GM20000 (cell line): Measurements from ENCODE around the gene MYO18B.

ENCODE experiments used
- DNase-seq: peaks from one replicate; pipeline ENCODE4 v3.0.0; 2012; ENCODE audit warnings: low spot score
- CTCF ChIP-seq: IDR thresholded peaks from 2 replicates; pipeline ENCODE4 v1.5.1; 2012; ENCODE audit warnings: mild to moderate bottlenecking, control low read depth; ENCODE audit errors: extremely low read depth, missing control alignments

MYO18B gene

DNA sequence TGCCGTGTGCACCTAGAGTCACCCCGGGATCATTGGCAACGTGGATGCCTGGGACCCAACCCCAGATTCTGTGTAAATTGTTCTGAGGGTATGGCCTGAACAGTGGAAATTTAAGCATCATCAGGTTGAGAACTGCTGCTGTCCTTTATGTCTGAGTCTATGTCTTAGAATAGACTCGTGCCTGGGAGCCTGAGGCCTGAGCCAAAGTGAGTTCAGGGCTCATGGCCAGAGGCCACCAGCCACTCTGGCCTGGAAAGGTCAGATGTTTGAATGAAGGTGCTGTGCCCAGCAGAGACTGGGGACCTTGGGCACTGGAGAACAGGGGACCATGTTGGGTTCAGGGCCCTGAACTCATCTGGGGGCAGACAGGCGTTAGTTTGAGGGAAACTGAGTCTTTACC, 91.1 kb downstream of the MYO18B start:
- DNase-seq = no peak
- TF ChIP-seq CTCF = no peak

- no peak for TF ChIP-seq CTCF
- DNase-seq = no peak
These were observed 91.7 kb downstream of the MYO18B start for GRCh38 chr22:25833676-25834075.

- DNase-seq = no peak
- no peak for TF ChIP-seq CTCF
These were observed 92.5 kb downstream of the MYO18B start for GRCh38 chr22:25834490-25834889.

- no peak for TF ChIP-seq CTCF
- DNase-seq = no peak
These were observed 93.4 kb downstream of the MYO18B start for GRCh38 chr22:25835348-25835747.

DNA sequence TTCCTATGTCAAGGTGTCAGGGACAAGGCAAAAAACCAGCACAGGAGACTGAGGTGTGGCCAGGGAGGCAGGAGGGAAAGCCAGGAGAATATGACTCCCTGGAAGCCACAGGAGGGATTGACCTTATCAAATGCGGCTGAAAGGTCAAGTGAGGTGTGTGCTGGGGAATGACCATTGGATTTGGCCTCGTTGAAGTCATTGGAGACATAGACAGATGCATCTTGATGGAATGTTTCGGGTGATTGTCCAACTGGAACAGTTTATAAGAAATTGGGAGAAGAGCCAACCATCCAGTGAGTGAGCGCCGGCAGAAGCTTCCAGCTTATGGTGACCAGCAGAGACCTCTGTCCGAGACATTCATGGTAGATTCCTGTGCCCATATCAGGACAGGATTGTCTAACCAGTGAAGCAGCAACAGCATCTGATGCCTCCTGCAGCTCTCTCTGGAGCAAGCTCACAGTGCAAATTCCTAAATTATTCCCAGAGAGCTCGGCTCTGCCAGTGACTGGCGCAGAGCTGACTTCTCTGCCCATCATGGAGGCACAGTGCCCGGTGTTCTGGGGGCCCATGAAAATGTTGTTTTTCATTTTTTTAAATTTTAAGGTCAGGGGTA, 95.4 kb downstream of the MYO18B start:
- DNase-seq = no peak
- no peak for TF ChIP-seq CTCF

- no peak for TF ChIP-seq CTCF
- DNase-seq = no peak
These were observed 97.2 kb downstream of the MYO18B start for GRCh38 chr22:25838960-25839741.

DNA sequence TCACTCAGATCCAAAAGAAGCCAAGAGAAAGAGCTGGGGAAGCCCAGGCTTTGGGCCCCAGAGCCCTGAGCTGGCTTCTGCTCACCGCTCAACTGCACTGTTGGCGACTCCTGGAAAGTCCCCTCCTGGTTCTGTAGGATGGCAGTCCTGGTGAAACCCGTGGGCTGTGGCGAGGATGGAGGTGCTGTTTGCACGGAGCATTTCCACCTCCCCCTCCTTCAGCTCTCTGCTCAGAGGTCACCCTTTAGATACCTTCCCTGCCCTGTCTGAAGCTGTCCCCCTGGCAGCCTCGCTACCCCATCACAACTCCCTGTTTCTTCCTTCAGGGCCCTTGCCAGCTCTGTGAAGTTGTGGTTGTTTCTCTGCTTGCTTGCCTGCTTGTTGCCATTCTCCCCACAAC, 97.8 kb downstream of the MYO18B start:
- no peak for DNase-seq
- no peak for TF ChIP-seq CTCF
